PC-3 (cell line): ENCODE measurements around the gene MC2R. TPM values are rescaled to one million over a fixed set of nuclear protein-coding genes. Genes with fewer than 3 reads are reported as not detected.

ENCODE experiments used
- ATAC-seq: fragments of 200-7000 bp; cut with Tn5 transposase; 2 replicates; pipeline ENCODE4 v1.9.1; 2020; ENCODE audit warnings: mild to moderate bottlenecking, moderate library complexity
- BruUV-seq: library from RNA; stranded (reverse); fragments of 400-500 nt; replicated peaks from 2 replicates; lab custom pipeline; 2021; lab: Mats Ljungman, UMichigan
- CTCF ChIA-PET: fragments of 300-600 bp; sonication (Branson Sonifier 250); formaldehyde crosslinking; loops from one replicate; lab custom pipeline; 2022; ENCODE audit warnings: antibody characterized with exemption; lab: Charles Lee
- POLR2A ChIA-PET: fragments of 300-600 bp; sonication (Branson Sonifier 250); formaldehyde crosslinking; loops from one replicate; lab custom pipeline; 2022; ENCODE audit warnings: antibody characterized with exemption; ENCODE audit not compliant: unreplicated experiment; lab: Charles Lee
- DNase-seq: peaks from one replicate; pipeline ENCODE4 v3.0.0-alpha.2; 2015
- H2AFZ ChIP-seq: fragments of 300-600 bp; sonication (generic); 2 replicates; pipeline ENCODE4 v1.6.0; 2016; ENCODE audit warnings: antibody characterized with exemption, low read length
- H3F3A ChIP-seq: fragments of 300-600 bp; sonication (generic); one replicate; pipeline ENCODE4 v1.6.0; 2017; ENCODE audit warnings: antibody characterized with exemption, low read length, control low read depth, mild to moderate bottlenecking; ENCODE audit not compliant: unreplicated experiment
- H3K27ac ChIP-seq: fragments of 300-600 bp; sonication (generic); 2 replicates; pipeline ENCODE4 v1.5.1; 2016; ENCODE audit warnings: mild to moderate bottlenecking, low read length
- H3K27me3 ChIP-seq: fragments of 300-600 bp; sonication (generic); 2 replicates; pipeline ENCODE4 v1.6.1; 2016; ENCODE audit warnings: low read length, mixed read lengths
- H3K36me3 ChIP-seq: fragments of 300-600 bp; sonication (generic); 2 replicates; pipeline ENCODE4 v1.6.1; 2016; ENCODE audit warnings: low read depth, mixed run types, low read length, mixed read lengths
- H3K4me1 ChIP-seq: fragments of 300-600 bp; sonication (generic); 2 replicates; pipeline ENCODE4 v1.5.1; 2016; ENCODE audit warnings: low read length; ENCODE audit not compliant: insufficient read depth
- H3K4me2 ChIP-seq: fragments of 300-600 bp; sonication (generic); 2 replicates; pipeline ENCODE4 v1.6.0; 2016; ENCODE audit warnings: low read length
- H3K4me3 ChIP-seq: fragments of 300-600 bp; sonication (generic); 2 replicates; pipeline ENCODE4 v1.5.1; 2016; ENCODE audit warnings: mild to moderate bottlenecking, low read length, mixed read lengths
- H3K79me2 ChIP-seq: fragments of 300-600 bp; sonication (generic); 2 replicates; pipeline ENCODE4 v1.6.1; 2017; ENCODE audit warnings: low read length, mixed read lengths
- H3K9ac ChIP-seq: fragments of 300-600 bp; sonication (generic); 2 replicates; pipeline ENCODE4 v1.6.0; 2016; ENCODE audit warnings: mild to moderate bottlenecking, low read length
- H3K9me2 ChIP-seq: fragments of 300-600 bp; sonication (generic); replicated peaks from 2 replicates; pipeline ENCODE4 v1.6.1; 2016; ENCODE audit warnings: mixed run types, low read length, mixed read lengths
- H3K9me3 ChIP-seq: fragments of 300-600 bp; sonication (generic); 2 replicates; pipeline ENCODE4 v1.6.1; 2016; ENCODE audit warnings: low read length, mixed read lengths
- H4K20me1 ChIP-seq: fragments of 300-600 bp; sonication (generic); 2 replicates; pipeline ENCODE4 v1.6.1; 2016; ENCODE audit warnings: low read length, mixed read lengths
- EZH2 ChIP-seq: fragments of 300-600 bp; sonication (generic); IDR thresholded peaks from one replicate; pipeline ENCODE4 v1.6.1; 2017; ENCODE audit warnings: antibody characterized with exemption, mild to moderate bottlenecking, low read length; ENCODE audit not compliant: unreplicated experiment
- EZH2phosphoT487 ChIP-seq: fragments of 300-600 bp; sonication (generic); IDR thresholded peaks from 2 replicates; pipeline ENCODE4 v1.6.1; 2018; ENCODE audit warnings: mild to moderate bottlenecking, antibody characterized with exemption, low read length, borderline replicate concordance
- intact Hi-C: fragments of 100-400 bp; cut with micrococcal nuclease; formaldehyde crosslinking; loops from 2 replicates; pipeline ENCODE4 v1.9.0; 2023
- total RNA-seq: library from RNA; depleted of rRNA; stranded (reverse); fragments of >200 nt; gene quantifications from 2 replicates; pipeline ENCODE4 v1.2.3, GENCODE V29; 2014
- TF ChIP-seq, protein P1 (sequence below): fragments of 300-600 bp; sonication (generic); conservative IDR thresholded peaks from 2 replicates; pipeline ENCODE4 v1.5.1; 2017; ENCODE audit warnings: antibody characterized with exemption, low read depth, mild to moderate bottlenecking, low read length

Gene MC2R
- total RNA-seq, 1 experiment from 2014 or later = not detected

DNA sequence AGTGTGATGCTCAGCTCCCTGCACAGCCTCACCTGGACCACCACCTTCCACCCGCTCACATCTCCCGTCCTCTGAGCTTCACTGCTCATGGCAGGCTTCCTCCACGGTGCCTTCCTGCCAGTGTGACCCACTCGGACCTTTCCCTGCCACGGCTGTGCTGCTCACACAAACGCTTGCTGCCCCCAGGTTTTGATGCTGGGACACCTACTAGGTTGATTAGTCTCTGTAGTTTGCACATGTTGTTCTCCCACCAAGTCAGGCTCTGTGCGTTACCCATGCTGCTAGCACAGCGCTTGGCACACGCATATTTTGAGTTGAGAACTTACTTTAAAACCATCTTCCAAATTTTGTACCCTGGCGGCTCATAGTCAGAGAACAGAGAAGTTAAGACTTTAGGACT is 2.1 kb downstream of the MC2R start:
- H3K4me3 ChIP-seq = no peak overlapping the region
- H3K27ac ChIP-seq = no peak overlapping the region
- ATAC-seq = no peak
- ChIA-PET POLR2A (no interaction called here), CTCF (no interaction called here)
- no peaks in the 10 kb centered on the region for H4K20me1 ChIP-seq
- no peaks in the 10 kb centered on the region for H3K79me2 ChIP-seq
- no TSS peak for BruUV-seq
- H2AFZ ChIP-seq = no peak overlapping the region
- intact Hi-C loops = no loop called here
- H3F3A ChIP-seq = no peaks in the 10 kb centered on the region
- no peaks in the 10 kb centered on the region for H3K4me1 ChIP-seq
- H3K9ac ChIP-seq = no peak overlapping the region
- H3K4me2 ChIP-seq = no peak overlapping the region
- H3K36me3 ChIP-seq = no peaks in the 10 kb centered on the region
- peaks cover 80% of the 10 kb centered on the region for H3K27me3 ChIP-seq
- DNase-seq = no peak
- no peak for TF ChIP-seq EZH2phosphoT487
- no peak for TF ChIP-seq EZH2
- TF ChIP-seq, protein P1, sequence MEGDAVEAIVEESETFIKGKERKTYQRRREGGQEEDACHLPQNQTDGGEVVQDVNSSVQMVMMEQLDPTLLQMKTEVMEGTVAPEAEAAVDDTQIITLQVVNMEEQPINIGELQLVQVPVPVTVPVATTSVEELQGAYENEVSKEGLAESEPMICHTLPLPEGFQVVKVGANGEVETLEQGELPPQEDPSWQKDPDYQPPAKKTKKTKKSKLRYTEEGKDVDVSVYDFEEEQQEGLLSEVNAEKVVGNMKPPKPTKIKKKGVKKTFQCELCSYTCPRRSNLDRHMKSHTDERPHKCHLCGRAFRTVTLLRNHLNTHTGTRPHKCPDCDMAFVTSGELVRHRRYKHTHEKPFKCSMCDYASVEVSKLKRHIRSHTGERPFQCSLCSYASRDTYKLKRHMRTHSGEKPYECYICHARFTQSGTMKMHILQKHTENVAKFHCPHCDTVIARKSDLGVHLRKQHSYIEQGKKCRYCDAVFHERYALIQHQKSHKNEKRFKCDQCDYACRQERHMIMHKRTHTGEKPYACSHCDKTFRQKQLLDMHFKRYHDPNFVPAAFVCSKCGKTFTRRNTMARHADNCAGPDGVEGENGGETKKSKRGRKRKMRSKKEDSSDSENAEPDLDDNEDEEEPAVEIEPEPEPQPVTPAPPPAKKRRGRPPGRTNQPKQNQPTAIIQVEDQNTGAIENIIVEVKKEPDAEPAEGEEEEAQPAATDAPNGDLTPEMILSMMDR = no peak
- no peaks in the 10 kb centered on the region for H3K9me2 ChIP-seq
- no peaks in the 10 kb centered on the region for H3K9me3 ChIP-seq

DNA sequence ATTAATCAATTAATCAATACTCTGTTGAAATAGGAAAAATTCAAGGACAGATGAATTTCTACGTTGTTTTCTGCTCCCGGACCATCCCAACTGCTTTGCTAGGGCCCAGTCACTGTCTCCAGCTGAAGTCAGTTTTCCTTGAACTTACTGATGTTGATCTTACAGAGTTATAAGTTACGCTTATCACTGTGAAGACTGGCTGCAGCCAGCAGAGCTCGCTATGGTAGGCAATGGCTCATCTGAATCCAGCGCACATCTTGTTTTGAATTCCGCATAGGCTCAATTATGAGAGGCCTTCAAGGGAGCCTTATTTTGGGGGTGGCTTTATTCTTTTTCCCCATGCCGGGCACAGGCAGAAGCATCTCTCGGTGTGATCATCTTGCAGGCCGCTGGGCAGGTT is 2.7 kb downstream of the MC2R start:
- no peaks in the 10 kb centered on the region for H3K9me2 ChIP-seq
- intact Hi-C loops = no loop called here
- no peaks in the 10 kb centered on the region for H3K9me3 ChIP-seq
- peaks cover 79% of the 10 kb centered on the region for H3K27me3 ChIP-seq
- no peaks in the 10 kb centered on the region for H4K20me1 ChIP-seq
- BruUV-seq = no TSS peak
- H3K4me3 ChIP-seq = no peak overlapping the region
- H3F3A ChIP-seq = no peaks in the 10 kb centered on the region
- POLR2A ChIA-PET = no interaction called here
- TF ChIP-seq, protein P1 = no peak
- TF ChIP-seq EZH2phosphoT487 (no peak), EZH2 (no peak)
- no peak overlapping the region for H3K27ac ChIP-seq
- CTCF ChIA-PET = no interaction called here
- H3K79me2 ChIP-seq = no peaks in the 10 kb centered on the region
- no peaks in the 10 kb centered on the region for H3K36me3 ChIP-seq
- H3K4me1 ChIP-seq = no peaks in the 10 kb centered on the region
- no peak overlapping the region for H3K9ac ChIP-seq
- no peak for ATAC-seq
- no peak for DNase-seq
- no peak overlapping the region for H2AFZ ChIP-seq
- no peak overlapping the region for H3K4me2 ChIP-seq

DNA sequence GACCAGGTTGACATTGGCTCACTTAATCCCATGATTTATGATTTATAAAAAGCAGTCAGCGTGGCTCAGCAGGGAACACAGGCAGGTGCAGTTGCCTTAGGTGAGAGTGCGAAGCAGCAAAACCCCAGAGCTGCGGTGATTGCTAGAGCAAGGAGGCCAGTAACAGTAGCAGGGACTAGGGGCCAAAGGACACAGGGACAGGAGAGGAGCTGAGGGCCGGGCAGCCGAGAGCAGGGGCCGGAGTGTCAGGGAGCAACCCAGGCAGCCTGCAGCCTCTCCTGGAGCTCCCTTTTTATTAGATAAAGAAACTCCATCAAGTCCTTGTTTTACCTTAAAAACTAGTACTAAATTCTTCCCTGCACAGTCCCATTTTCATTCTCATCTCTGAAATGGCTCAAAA is 4.3 kb downstream of the MC2R start:
- CTCF ChIA-PET = no interaction called here
- POLR2A ChIA-PET = no interaction called here
- TF ChIP-seq, protein P1 = no peak
- TF ChIP-seq EZH2phosphoT487 (no peak), EZH2 (no peak)

More for the DNA sequence above, 4.3 kb downstream of the MC2R start:
- ATAC-seq (no peak), DNase-seq (no peak)
- H3K79me2 ChIP-seq = no peaks in the 10 kb centered on the region
- intact Hi-C loops = no loop called here
- no TSS peak for BruUV-seq
- H3K4me1 ChIP-seq = no peaks in the 10 kb centered on the region
- no peaks in the 10 kb centered on the region for H3F3A ChIP-seq
- no peak overlapping the region for H2AFZ ChIP-seq
- no peaks in the 10 kb centered on the region for H3K36me3 ChIP-seq
- H3K27ac ChIP-seq = no peak overlapping the region
- no peaks in the 10 kb centered on the region for H3K9me2 ChIP-seq
- H3K27me3 ChIP-seq = peaks cover 69% of the 10 kb centered on the region
- no peaks in the 10 kb centered on the region for H4K20me1 ChIP-seq
- no peak overlapping the region for H3K4me2 ChIP-seq
- no peak overlapping the region for H3K9ac ChIP-seq
- no peaks in the 10 kb centered on the region for H3K9me3 ChIP-seq
- H3K4me3 ChIP-seq = no peak overlapping the region
